Uterus (tissue), 4 donors: ENCODE measurements around the gene TFEB. TPM values are rescaled to one million over a fixed set of nuclear protein-coding genes. Genes with fewer than 3 reads are reported as not detected.

Source experiments
- DNase-seq, 2 donors: peaks; one replicate each; pipeline ENCODE4 v3.0.0-alpha.2; 2019 to 2020
- H3K27ac ChIP-seq, 2 donors: fragments of 200-600 bp; sonication (generic); 1 replicate in 1 of 2; 2 replicates in 1 of 2; pipeline ENCODE4 v1.5.1; 2016 to 2018
- H3K27me3 ChIP-seq, 2 donors: fragments of 200-600 bp; sonication (generic); one replicate each; pipeline ENCODE4 v1.5.1; 2018 to 2019; ENCODE audit warnings: control low read depth in 1 of 2
- H3K36me3 ChIP-seq, 2 donors: fragments of 200-600 bp; sonication (generic); one replicate each; pipeline ENCODE4 v1.5.1; 2019; ENCODE audit warnings: control low read depth in 1 of 2
- H3K4me1 ChIP-seq, 2 donors: fragments of 200-600 bp; sonication (generic); one replicate each; pipeline ENCODE4 v1.5.1; 2018 to 2019; ENCODE audit warnings: control low read depth in 1 of 2
- H3K4me3 ChIP-seq, 2 donors: fragments of 200-600 bp; sonication (generic); 1 replicate in 1 of 2; 2 replicates in 1 of 2; pipeline ENCODE4 v1.5.1; 2018 to 2019; ENCODE audit warnings: mild to moderate bottlenecking in 1 of 2
- H3K9me3 ChIP-seq, 2 donors: fragments of 200-600 bp; sonication (generic); one replicate each; pipeline ENCODE4 v1.5.1; 2019; ENCODE audit warnings: control low read depth in 1 of 2
- CTCF ChIP-seq, 4 experiments: fragments of 200-600 bp in 2 of 4; fragments of 450-650 bp in 2 of 4; sonication (generic) in 2 of 4; IDR thresholded peaks; one replicate each; pipeline ENCODE4 v1.5.1; 2016 to 2019; ENCODE audit warnings: antibody characterized with exemption in 4 of 4, mild to moderate bottlenecking in 2 of 4, moderate library complexity in 1 of 4
- POLR2A ChIP-seq, 2 donors: fragments of 450-650 bp; IDR thresholded peaks; one replicate each; pipeline ENCODE4 v1.6.1; 2016; ENCODE audit warnings: antibody characterized with exemption in 2 of 2, mild to moderate bottlenecking in 1 of 2, moderate library complexity in 1 of 2
- intact Hi-C: fragments of 100-400 bp; cut with DNase I; formaldehyde crosslinking; loops from one replicate; pipeline ENCODE4 v1.15.1; 2023; ENCODE audit warnings: low total_unique reads
- total RNA-seq, 4 donors: library from RNA; depleted of rRNA in 3 of 4; stranded (reverse); fragments of >200 nt in 3 of 4; gene quantifications; one replicate each; pipeline versions ENCODE4 v1.1.0 to v1.2.4, GENCODE V29; 2014 to 2023
- donor health status: DM: yes; HTN: yes; CAD: no.

Gene TFEB
- total RNA-seq, 4 donors from 2014 or later, result 8.8 to 31.7 (median 17.0) TPM

GRCh38 chr6:41714556-41715273 is 20.7 kb downstream of the TFEB start:
- Histone ChIP-seq H3K27ac (no peak overlapping the region), H3K27me3 (no peaks in the 10 kb centered on the region), H3K4me3 (no peak overlapping the region), H3K4me1 (peaks cover 0 to 21% of the 10 kb centered on the region in 2 donors), H3K36me3 (no peaks in the 10 kb centered on the region), H3K9me3 (no peaks in the 10 kb centered on the region)
- intact Hi-C loops, result no loop called here
- TF ChIP-seq CTCF (IDR thresholded peaks at IDR 0.05), result no peak
- DNase-seq, result no peak

DNA sequence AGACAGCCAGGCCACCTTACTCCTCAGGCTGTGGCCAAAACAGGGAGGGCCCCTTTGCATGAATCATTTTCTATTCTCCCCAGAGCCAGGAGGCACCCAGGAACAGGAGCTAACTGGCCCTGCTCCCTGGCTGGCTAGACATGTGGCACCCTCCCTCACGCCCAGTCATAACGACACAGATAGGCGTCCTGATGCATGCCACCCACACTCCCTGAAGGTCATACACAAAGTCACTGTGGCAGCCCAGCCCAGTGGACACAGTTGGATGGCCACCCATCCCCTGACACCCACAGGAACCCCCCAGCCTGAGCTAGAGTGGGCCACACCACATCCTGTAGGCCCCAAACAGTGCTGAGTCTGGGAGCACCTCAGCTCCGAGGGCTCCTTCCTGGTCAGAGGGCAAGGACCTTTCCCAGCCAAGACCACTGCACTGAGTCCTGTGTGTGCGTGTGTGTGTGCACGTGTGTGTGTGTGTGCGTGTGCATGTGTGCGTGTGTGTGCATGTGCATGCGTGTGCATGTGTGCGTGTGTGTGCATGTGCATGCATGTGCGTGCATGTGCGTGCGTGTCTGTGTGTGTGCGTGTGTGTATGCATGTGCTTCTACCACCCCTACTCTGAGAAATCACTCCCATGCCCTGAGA is 21.6 kb downstream of the TFEB start:
- Histone ChIP-seq H3K27ac (peak overlapping the region in 1 of 2 donors; percentile 23), H3K4me1 (peaks cover 0 to 21% of the 10 kb centered on the region in 2 donors), H3K27me3 (no peaks in the 10 kb centered on the region), H3K9me3 (no peaks in the 10 kb centered on the region), H3K4me3 (no peak overlapping the region), H3K36me3 (no peaks in the 10 kb centered on the region)
- no peak for TF ChIP-seq CTCF (IDR thresholded peaks at IDR 0.05)
- no peak for TF ChIP-seq POLR2A (IDR thresholded peaks at IDR 0.05)
- DNase-seq, result no peak
- intact Hi-C loops, result no loop called here

DNA sequence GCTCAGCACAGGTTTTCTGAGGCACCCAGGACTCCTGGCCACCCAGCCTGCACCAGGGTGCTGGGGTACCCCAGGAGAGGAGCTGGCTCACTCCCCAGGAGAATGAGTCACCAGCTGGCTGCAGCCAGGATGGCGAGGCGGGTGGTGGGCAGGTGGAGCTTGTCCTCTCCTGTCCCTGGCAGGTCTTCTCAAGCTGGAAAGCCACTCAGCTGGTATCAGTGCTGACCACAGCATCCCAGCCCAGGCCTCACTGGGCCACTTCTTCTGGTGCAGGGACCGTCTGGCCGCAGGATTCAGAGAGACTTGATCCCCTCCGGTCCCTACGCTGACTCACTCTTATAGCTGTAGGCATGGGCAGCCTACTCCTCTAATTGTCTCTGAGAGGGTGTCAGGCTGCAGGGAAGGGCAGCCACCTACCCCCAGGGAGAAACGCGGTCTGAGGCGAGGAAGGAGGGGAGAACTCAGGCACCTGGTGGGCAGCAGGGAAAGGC is 22.2 kb downstream of the TFEB start:
- H3K4me1 ChIP-seq, result peaks cover 0 to 21% of the 10 kb centered on the region in 2 donors
- H3K4me3 ChIP-seq, result no peak overlapping the region

DNA sequence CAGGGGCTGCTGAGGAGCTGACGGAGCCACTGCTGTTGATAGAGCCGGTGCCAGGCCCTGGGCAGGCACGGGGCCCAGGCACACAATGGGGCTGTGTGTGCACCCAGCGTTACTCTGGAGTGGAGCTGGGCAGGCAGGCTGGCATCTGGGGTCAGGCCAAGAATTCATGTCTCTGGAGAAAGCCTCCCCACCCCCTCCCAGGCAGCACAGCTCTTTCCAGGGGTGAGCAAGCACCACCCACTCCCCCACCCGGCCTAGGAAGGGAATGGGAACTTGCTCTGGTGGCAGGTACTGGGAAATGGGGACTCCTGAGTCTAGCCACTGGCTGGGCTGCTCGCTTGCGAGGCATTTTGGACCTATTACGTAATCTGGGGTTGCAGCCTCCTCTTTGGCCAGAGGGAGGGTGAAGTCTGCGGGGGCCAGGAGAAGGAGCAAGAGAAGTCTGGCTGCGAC is 22.7 kb downstream of the TFEB start:
- Histone ChIP-seq H3K4me3 (no peak overlapping the region), H3K27me3 (no peaks in the 10 kb centered on the region), H3K9me3 (no peaks in the 10 kb centered on the region), H3K4me1 (peaks cover 0 to 21% of the 10 kb centered on the region in 2 donors), H3K36me3 (no peaks in the 10 kb centered on the region), H3K27ac (peak overlapping the region in 1 of 2 donors; percentile 23)
- no peak for TF ChIP-seq CTCF (IDR thresholded peaks at IDR 0.05)
- no peak for TF ChIP-seq POLR2A (IDR thresholded peaks at IDR 0.05)
- intact Hi-C loops, result no loop called here
- peak in 1 of 2 donors; percentile 34 for DNase-seq

More for the DNA sequence above, 22.2 kb downstream of the TFEB start:
- Histone ChIP-seq H3K27me3 (no peaks in the 10 kb centered on the region), H3K27ac (peak overlapping the region in 1 of 2 donors; percentile 23), H3K36me3 (no peaks in the 10 kb centered on the region), H3K9me3 (no peaks in the 10 kb centered on the region)
- intact Hi-C loops, result no loop called here
- DNase-seq, result peak; percentile 49 to 51
- TF ChIP-seq POLR2A (IDR thresholded peaks at IDR 0.05), result no peak

- Histone ChIP-seq H3K27ac (no peak overlapping the region), H3K4me3 (no peak overlapping the region), H3K9me3 (no peaks in the 10 kb centered on the region), H3K27me3 (no peaks in the 10 kb centered on the region), H3K36me3 (no peaks in the 10 kb centered on the region), H3K4me1 (peaks cover 0 to 14% of the 10 kb centered on the region in 2 donors)
- DNase-seq, result no peak
- TF ChIP-seq CTCF (IDR thresholded peaks at IDR 0.05) (no peak), POLR2A (IDR thresholded peaks at IDR 0.05) (no peak)
- intact Hi-C loops, result no loop called here
Observed at GRCh38 chr6:41711323-41712038, 23.9 kb downstream of the TFEB start.
